GM10248 (cell line): ENCODE measurements around the gene NMD3.

ENCODE experiments used
- CTCF ChIA-PET: fragments of 300-600 bp; sonication (Branson Sonifier 250); formaldehyde crosslinking; extraction: SDS; loops from one replicate; lab custom pipeline; 2021; ENCODE audit warnings: antibody characterized with exemption; lab: Yijun Ruan, JAX
- POLR2A ChIA-PET: fragments of 350-650 bp; sonication (Branson Sonifier 250); formaldehyde crosslinking; extraction: SDS; loops from one replicate; lab custom pipeline; 2020; ENCODE audit warnings: antibody characterized with exemption; lab: Yijun Ruan, JAX
- DNase-seq: peaks from one replicate; pipeline ENCODE4 v3.0.0; 2012; ENCODE audit errors: extremely low spot score
- TF ChIP-seq, protein P1 (sequence below): IDR thresholded peaks from 2 replicates; pipeline ENCODE4 v1.5.1; 2012; ENCODE audit warnings: mild to moderate bottlenecking, low read depth; ENCODE audit errors: extremely low read depth, missing control alignments, control extremely low read depth

NMD3 gene

DNA sequence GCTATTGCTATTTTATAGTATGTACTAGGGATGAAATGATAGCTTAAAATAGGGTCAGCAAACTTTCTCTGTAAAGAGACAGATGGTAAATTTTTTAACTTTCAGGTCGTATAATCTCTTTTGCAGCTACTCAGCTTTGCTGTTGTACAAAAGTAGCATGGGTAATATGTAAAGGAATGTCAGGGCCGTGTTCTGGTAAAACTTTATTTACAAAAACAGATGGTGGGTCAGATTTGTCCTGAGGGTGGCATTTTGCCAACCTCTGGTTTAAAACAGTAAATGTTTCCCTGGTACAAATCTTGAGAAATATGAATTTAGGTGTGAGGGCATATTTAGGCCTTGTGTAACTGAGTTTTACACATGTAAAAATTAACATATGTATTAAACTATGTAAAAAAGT, 18.6 kb downstream of the NMD3 start:
- ChIA-PET POLR2A (interaction anchor here (0.6 kb wide), 1 partner anchor 9 kb away, joined by 4 read pairs; no protein-coding TSS in a partner anchor), CTCF (interaction anchor here (1.4 to 2.1 kb wide), 6 partner anchors 8 to 36 kb away, joined by 3 to 7 read pairs (median 4); no protein-coding TSS in a partner anchor)
- no peak for DNase-seq
- TF ChIP-seq, protein P1, sequence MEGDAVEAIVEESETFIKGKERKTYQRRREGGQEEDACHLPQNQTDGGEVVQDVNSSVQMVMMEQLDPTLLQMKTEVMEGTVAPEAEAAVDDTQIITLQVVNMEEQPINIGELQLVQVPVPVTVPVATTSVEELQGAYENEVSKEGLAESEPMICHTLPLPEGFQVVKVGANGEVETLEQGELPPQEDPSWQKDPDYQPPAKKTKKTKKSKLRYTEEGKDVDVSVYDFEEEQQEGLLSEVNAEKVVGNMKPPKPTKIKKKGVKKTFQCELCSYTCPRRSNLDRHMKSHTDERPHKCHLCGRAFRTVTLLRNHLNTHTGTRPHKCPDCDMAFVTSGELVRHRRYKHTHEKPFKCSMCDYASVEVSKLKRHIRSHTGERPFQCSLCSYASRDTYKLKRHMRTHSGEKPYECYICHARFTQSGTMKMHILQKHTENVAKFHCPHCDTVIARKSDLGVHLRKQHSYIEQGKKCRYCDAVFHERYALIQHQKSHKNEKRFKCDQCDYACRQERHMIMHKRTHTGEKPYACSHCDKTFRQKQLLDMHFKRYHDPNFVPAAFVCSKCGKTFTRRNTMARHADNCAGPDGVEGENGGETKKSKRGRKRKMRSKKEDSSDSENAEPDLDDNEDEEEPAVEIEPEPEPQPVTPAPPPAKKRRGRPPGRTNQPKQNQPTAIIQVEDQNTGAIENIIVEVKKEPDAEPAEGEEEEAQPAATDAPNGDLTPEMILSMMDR = no peak

DNA sequence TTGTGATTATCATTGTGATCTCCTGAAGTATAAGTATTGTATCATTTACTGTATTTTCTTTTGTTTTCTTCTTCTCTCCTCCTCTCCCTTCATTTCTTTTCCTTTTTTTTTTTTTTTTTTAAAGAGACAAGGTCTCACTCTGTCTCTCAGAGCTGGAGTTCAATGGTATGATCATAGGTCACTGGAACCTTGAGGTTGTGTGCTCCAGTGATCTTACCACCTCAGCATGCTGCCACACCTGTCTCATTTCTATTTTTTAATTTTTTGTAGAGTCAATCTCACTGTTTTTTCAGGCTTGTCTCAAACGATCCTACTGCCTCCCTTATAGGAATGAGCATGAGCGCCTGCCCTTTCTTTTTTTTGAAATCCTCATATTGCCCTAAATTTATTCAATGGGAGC, 23.4 kb downstream of the NMD3 start:
- DNase-seq = no peak
- ChIA-PET POLR2A (interaction anchor here (0.6 to 0.8 kb wide), 3 partner anchors 11 to 19 kb away, joined by 3 to 6 read pairs (median 3); no protein-coding TSS in a partner anchor), CTCF (interaction anchor here (0.9 to 1.4 kb wide), 5 partner anchors 13 to 23 kb away, joined by 3 to 7 read pairs (median 3); partner anchors contain the start of gene NMD3)
- TF ChIP-seq, protein P1 = no peak

GRCh38 chr3:161247049-161247448, 25.9 kb downstream of the NMD3 start:
- TF ChIP-seq, protein P1 = no peak
- ChIA-PET CTCF (interaction anchor here (1.6 kb wide), 1 partner anchor 8 kb away, joined by 5 read pairs; no protein-coding TSS in a partner anchor), POLR2A (no interaction called here)
- no peak for DNase-seq

DNA sequence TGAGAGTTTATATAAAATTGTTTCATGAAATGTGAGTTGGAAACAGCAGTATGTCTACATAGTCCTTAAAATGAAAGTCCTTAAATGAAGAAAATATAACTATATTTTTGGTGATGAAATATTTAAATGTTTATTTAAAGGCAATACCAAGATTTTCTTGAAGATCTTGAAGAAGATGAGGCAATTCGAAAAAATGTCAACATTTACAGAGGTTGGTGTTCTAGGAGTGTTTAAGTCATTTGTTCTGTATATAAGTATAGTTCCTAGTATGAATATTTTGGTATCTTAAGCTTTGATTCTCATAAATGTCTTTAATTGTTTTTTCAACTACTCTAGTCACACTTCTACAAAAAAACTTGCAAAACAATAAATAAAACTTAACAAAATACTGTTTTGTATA, 29.0 kb downstream of the NMD3 start:
- ChIA-PET POLR2A (no interaction called here), CTCF (interaction anchor here (1.5 to 1.9 kb wide), 2 partner anchors 12 to 24 kb away, joined by 3 to 8 read pairs; no protein-coding TSS in a partner anchor)
- DNase-seq = no peak
- TF ChIP-seq, protein P1 = no peak

DNA sequence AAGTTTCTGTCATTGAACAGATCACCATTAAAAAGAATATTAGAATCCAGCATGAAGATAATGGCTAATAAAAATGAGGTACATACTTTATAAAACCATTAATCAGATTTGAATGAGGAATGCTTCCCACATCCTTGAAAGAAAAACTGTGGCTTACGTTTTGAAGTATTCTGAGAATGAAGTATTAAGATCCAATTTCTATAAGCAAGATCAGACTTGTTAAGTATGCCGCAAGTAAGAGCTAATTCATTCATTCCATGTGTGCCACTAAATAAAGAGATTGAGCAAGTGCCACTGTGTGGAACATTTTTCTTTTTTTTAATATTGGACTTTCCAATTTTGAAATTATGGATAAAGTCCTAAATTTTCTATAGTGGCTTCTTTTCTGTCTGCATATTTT, 30.6 kb downstream of the NMD3 start:
- TF ChIP-seq, protein P1 = no peak
- CTCF ChIA-PET = no interaction called here
- POLR2A ChIA-PET = no interaction called here
- DNase-seq = no peak

GRCh38 chr3:161252143-161252542, 31.0 kb downstream of the NMD3 start:
- CTCF ChIA-PET = no interaction called here
- no peak for DNase-seq
- TF ChIP-seq, protein P1 = no peak
- POLR2A ChIA-PET = no interaction called here
